Activated T-cell treated with anti-CD3 and anti-CD28 coated beads, Interleukin-2, amount 50 U/mL, for 4 hours (primary cell): ENCODE measurements around the gene PCARE. TPM values are rescaled to one million over a fixed set of nuclear protein-coding genes. Genes with fewer than 3 reads are reported as not detected.
A peak's percentile ranks its signal among the peaks of the same experiment; 100 is the strongest.

Experiments
- ATAC-seq, 2 donors: fragments of 200-7000 bp; cut with Tn5 transposase; one replicate each; pipeline ENCODE4 v1.10.0; 2021
- DNase-seq: peaks from one replicate; pipeline ENCODE4 v3.0.0-alpha.2; 2020
- H3K27me3 Mint-ChIP-seq: one replicate; pipeline ENCODE4 v1.8.0; 2021; ENCODE audit warnings: low read depth, mixed read lengths
- H3K36me3 Mint-ChIP-seq: one replicate; pipeline ENCODE4 v1.8.0; 2022; ENCODE audit warnings: mixed read lengths; ENCODE audit not compliant: insufficient read depth
- H3K4me1 Mint-ChIP-seq: one replicate; pipeline ENCODE4 v1.8.0; 2021; ENCODE audit warnings: low read depth, mixed read lengths
- H3K4me3 Mint-ChIP-seq: one replicate; pipeline ENCODE4 v1.8.0; 2021; ENCODE audit warnings: mild to moderate bottlenecking, moderate library complexity, mixed read lengths
- H3K9me3 Mint-ChIP-seq: one replicate; pipeline ENCODE4 v1.8.0; 2021; ENCODE audit warnings: mixed read lengths
- total RNA-seq, 3 donors: library from RNA; stranded (reverse); gene quantifications; one replicate each; pipeline ENCODE4 v1.2.1, GENCODE V29; 2021

PCARE gene
- total RNA-seq, 3 donors from 2014 or later: not detected

DNA sequence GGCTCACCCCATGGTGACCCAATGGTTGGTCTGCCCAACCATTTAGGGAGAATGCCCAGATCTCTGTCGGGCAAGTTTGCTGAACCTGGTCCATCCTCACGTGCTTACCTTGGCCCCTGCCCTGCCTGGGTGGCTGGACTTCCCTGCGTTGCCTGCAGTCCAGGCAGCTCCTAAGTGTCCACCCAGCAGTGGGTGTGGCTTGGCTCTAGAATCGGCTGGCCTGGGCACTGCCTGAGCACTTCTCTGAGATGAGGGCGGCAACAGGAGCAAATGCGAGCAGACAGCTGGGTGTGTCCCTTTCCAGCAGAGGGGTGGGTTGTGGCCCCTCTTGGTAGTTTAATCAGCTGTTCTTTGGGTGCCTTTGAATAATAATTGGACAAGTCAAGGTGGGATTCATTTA, 11.3 kb downstream of the PCARE start:
- no peak for ATAC-seq
- no peaks in the 10 kb centered on the region for H3K27me3 Mint-ChIP-seq
- H3K4me3 Mint-ChIP-seq: no peak overlapping the region
- no peaks in the 10 kb centered on the region for H3K36me3 Mint-ChIP-seq
- peaks cover 8% of the 10 kb centered on the region for H3K4me1 Mint-ChIP-seq
- no peaks in the 10 kb centered on the region for H3K9me3 Mint-ChIP-seq
- DNase-seq: no peak

DNA sequence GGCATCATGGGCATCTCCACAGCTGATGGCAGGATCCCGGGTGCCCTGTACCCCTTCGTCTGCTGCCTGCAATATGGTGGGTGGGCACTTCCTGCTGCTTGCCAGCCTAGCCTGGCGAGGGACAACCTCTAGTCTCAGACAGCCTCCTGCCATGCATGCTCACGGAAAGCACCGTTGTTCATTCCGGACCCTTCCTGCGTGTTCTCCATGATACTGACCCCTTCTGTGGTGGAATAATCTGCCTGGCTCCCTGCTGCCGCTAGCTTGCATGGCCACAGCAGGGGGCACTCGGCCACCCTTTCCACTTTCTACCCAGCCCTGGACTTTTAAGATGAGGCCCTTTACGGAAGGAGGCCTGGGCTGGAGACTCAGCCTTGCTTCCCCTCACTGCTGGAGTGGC, 12.0 kb downstream of the PCARE start:
- Mint-ChIP-seq H3K4me1 (peaks cover 8% of the 10 kb centered on the region), H3K4me3 (no peak overlapping the region), H3K27me3 (no peaks in the 10 kb centered on the region), H3K36me3 (no peaks in the 10 kb centered on the region), H3K9me3 (no peaks in the 10 kb centered on the region)
- ATAC-seq (no peak), DNase-seq (no peak)

DNA sequence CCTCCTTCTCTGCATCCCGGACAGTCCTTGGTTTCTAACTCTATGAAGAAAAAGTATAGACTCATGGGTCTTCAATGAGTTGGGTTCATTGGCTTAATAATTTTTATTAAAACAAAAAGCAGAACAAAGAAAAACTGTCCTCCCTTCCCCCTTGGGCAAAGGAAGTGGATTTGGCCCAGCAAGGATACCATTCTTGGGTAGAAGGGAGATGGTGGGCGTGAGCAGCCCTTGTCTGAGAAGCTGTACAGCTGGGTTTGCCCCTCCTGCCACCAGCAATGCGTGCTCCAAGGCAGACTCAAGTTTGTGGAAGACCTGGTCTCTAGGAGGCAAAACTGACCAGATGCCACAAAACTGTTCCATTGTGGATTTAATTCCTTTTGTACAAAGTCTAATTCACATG, 12.7 kb downstream of the PCARE start:
- Mint-ChIP-seq H3K4me1 (peaks cover 8% of the 10 kb centered on the region), H3K9me3 (no peaks in the 10 kb centered on the region), H3K27me3 (no peaks in the 10 kb centered on the region), H3K36me3 (no peaks in the 10 kb centered on the region), H3K4me3 (no peak overlapping the region)
- ATAC-seq (no peak), DNase-seq (no peak)

DNA sequence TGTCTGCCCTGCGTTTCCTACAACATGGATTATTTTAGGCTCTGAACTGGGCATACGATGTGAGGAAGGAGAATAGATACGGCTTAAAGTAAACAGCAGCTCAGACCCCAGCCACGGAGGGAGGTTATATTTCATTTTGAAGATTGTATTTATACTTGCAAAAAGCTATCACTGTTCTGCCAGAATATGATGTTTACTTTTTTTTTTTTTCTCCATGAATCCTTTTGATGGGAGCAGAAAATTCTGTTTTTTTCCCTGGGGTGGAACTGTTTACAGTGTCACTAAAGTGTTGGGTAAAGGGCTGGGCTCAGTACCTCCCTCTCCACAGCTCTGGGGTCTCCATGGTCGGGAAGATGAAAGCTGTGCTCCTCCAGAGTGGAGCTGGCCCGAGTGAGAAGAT, 13.1 kb downstream of the PCARE start:
- Mint-ChIP-seq H3K4me3 (no peak overlapping the region), H3K36me3 (no peaks in the 10 kb centered on the region), H3K4me1 (peaks cover 8% of the 10 kb centered on the region), H3K27me3 (no peaks in the 10 kb centered on the region), H3K9me3 (no peaks in the 10 kb centered on the region)
- no peak for DNase-seq
- no peak for ATAC-seq

DNA sequence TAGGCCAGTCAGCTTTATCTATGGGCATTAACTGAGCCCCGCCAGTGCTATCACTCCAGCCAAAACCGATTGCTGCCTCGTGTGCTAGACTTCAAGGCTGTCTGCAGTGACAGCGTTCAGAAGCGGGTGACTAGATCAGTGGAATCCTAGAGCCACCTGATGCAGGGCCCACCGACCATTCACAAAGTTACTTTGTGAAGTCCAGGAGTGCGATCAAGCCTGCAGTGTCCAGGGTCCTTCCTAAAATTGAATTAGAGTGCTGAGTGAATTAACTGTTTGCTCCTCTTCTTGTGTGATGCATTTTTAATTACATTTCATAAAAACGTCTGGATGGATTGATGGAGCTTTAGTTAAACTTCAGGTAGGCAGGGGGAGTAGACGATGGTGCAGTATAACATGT, 13.9 kb downstream of the PCARE start:
- Mint-ChIP-seq H3K36me3 (no peaks in the 10 kb centered on the region), H3K9me3 (no peaks in the 10 kb centered on the region), H3K4me1 (peaks cover 8% of the 10 kb centered on the region), H3K4me3 (no peak overlapping the region), H3K27me3 (no peaks in the 10 kb centered on the region)
- no peak for ATAC-seq
- DNase-seq: no peak

DNA sequence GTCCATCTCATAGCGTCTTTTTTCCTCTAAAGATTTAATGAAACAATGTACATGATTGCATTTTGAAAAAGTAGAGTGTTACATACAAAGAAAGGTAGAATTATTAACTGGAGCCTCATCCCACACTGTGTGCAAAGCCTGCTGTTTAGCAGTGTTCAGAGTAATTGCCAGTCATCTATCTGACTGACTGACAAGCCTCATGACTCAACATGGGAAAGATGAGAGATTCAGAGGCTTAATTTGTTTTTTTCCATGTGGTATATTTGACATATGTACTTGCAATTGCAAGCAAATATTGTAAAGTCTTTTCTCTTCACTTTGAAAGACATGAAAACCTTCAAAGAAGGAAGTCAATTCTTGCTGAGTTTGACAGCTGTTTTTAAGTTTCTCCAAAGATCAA, 14.7 kb downstream of the PCARE start:
- Mint-ChIP-seq H3K27me3 (no peaks in the 10 kb centered on the region), H3K36me3 (no peaks in the 10 kb centered on the region), H3K9me3 (no peaks in the 10 kb centered on the region), H3K4me3 (no peak overlapping the region), H3K4me1 (peaks cover 8% of the 10 kb centered on the region)
- DNase-seq (no peak), ATAC-seq (peak; percentile 76 to 84)

DNA sequence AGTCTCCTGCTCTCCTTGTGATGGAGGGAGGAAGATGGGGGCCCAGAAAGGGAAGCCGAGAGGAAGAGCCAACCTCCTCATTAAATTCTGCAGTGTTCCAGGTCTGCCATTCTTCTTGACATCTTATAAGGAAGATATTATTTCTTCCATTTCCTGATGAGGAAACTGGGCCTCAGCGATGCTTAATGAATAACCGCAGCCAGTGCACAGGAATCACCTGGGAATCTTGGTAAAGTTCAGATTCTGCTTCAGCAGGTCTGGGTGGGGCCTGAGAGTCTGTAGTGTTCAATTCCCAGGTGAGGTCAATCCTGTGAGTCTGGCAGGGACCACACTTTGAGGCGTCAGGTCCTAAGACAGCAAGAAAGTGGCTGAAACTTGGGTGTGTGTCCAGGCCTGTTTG, 17.3 kb downstream of the PCARE start:
- no peaks in the 10 kb centered on the region for H3K36me3 Mint-ChIP-seq
- H3K9me3 Mint-ChIP-seq: no peaks in the 10 kb centered on the region
- ATAC-seq (no peak), DNase-seq (no peak)
- H3K4me1 Mint-ChIP-seq: peaks cover 8% of the 10 kb centered on the region
- no peaks in the 10 kb centered on the region for H3K27me3 Mint-ChIP-seq
- no peak overlapping the region for H3K4me3 Mint-ChIP-seq

DNA sequence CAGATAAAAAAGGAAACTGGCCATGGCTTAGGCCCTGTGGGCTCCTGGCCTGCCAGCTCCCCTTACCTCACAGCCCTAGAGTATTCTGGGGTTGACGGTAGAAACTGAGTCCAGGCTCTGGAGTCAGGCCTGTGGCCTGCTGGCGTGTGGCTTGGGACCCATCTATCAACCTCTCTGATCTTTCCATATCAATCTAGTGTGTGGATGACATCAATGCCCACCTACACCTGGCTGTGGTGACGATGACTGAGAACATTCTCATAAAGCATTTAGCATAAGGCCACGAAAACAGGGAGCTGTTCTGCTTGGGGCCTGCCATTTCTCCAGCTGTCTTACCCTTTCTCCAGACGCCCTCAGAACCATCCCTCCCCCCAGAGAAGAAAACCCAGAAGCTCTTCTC, 17.9 kb downstream of the PCARE start:
- H3K36me3 Mint-ChIP-seq: no peaks in the 10 kb centered on the region
- no peak for ATAC-seq
- no peak overlapping the region for H3K4me3 Mint-ChIP-seq
- no peaks in the 10 kb centered on the region for H3K9me3 Mint-ChIP-seq
- no peak for DNase-seq
- H3K27me3 Mint-ChIP-seq: no peaks in the 10 kb centered on the region
- H3K4me1 Mint-ChIP-seq: peaks cover 8% of the 10 kb centered on the region

DNA sequence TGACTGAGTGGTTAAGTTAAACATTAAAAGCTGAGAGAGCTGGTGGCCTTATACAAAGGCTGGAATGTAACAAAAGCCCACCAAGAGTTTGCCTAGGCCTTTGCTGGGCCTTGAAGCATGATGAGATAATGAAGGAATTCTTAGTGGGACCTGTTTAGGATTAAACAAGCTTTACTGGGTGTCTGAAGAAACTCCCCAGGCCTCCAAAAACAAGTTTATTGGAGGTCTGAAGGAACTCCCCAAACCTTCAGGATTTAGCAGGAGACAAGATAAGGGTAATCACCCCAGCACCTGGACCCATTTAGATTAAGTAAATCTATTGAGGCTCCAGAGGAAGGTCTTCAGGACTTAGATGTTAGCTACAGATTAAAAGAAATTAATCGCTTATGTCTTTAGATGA, 18.7 kb downstream of the PCARE start:
- Mint-ChIP-seq H3K36me3 (no peaks in the 10 kb centered on the region), H3K9me3 (no peaks in the 10 kb centered on the region), H3K27me3 (no peaks in the 10 kb centered on the region), H3K4me3 (no peak overlapping the region), H3K4me1 (peaks cover 8% of the 10 kb centered on the region)
- ATAC-seq (no peak), DNase-seq (no peak)

DNA sequence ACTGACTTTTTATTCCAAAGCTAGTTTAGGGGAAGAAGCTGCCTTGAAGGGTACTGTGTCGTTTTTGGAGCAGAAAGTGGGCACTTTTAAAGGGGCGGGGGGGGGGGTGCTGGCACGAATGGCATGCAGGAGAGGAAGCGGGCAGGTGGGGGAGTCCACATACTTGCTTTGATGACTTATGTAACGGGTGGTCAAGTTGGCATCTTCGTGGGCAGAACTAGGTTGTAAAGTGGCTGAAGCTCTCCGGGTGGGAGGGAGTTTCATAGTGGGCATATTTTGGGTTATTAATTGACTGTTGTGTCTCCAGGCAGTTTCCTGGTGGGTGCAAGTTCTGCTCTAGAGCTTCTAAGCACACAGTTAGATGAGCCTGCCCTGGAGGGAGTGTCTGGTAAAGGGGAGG, 19.9 kb downstream of the PCARE start:
- Mint-ChIP-seq H3K27me3 (no peaks in the 10 kb centered on the region), H3K4me3 (no peak overlapping the region), H3K36me3 (no peaks in the 10 kb centered on the region), H3K4me1 (peaks cover 1% of the 10 kb centered on the region), H3K9me3 (no peaks in the 10 kb centered on the region)
- DNase-seq (no peak), ATAC-seq (no peak)

DNA sequence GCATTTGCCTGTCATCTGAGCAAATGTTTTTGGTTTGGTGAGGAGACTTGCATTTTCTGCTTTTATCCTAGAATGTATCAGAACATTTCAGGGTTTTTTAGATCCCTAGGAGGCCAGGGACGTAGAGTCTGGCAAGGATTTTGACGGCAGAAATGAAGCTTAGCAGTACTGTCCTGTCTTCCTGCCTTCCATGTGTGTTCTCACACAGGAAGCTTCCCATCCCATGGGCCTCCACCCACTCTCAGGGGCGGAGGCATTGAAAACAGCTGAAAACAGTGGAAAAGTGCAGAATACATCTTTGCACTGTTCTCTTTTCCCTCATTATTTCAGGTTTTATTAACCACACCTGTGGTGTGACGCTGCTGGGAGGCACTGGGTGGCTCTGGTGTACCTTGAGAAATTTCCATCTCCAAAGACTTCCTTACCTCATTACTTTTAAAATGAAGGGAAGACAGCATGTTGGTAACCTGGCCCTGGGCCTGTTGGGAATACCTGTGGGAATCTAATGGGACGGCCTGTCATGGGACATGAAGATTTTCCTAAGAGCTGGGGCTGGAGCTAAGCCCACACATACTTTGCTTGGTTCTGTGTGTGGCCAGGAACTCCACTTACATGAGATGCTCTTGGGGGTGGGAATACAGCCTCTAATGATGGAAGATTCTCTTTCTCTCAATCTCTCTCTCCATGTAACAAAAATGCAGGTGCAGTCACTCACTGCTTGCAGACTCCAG, 20.5 kb downstream of the PCARE start:
- DNase-seq: no peak
- no peaks in the 10 kb centered on the region for H3K27me3 Mint-ChIP-seq

DNA sequence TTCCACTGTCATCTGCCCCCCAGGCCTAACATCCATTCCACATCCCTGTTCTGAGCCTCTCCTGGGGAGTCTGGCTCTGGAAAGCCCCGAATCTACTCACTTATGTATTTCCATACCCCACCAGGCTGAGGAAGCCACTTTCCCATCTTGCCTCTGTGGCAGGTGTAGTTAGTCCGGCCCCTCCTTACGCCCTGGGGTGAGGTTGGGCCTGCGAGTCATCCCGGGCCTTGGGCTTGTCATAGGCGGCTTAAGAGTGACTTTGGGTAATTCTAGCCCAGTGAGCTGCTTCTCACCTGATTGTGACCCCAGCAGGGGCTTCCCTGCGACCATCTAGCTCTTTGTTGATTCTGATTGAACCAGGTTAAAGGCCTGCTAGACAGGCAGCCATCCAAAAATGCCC, 21.1 kb downstream of the PCARE start:
- DNase-seq (no peak), ATAC-seq (no peak)
- Mint-ChIP-seq H3K36me3 (peaks cover 2% of the 10 kb centered on the region), H3K4me3 (no peak overlapping the region), H3K9me3 (no peaks in the 10 kb centered on the region), H3K4me1 (no peaks in the 10 kb centered on the region), H3K27me3 (no peaks in the 10 kb centered on the region)

More for the DNA sequence above, 20.5 kb downstream of the PCARE start:
- no peak for ATAC-seq
- no peak overlapping the region for H3K4me3 Mint-ChIP-seq
- no peaks in the 10 kb centered on the region for H3K36me3 Mint-ChIP-seq
- H3K9me3 Mint-ChIP-seq: no peaks in the 10 kb centered on the region
- no peaks in the 10 kb centered on the region for H3K4me1 Mint-ChIP-seq

DNA sequence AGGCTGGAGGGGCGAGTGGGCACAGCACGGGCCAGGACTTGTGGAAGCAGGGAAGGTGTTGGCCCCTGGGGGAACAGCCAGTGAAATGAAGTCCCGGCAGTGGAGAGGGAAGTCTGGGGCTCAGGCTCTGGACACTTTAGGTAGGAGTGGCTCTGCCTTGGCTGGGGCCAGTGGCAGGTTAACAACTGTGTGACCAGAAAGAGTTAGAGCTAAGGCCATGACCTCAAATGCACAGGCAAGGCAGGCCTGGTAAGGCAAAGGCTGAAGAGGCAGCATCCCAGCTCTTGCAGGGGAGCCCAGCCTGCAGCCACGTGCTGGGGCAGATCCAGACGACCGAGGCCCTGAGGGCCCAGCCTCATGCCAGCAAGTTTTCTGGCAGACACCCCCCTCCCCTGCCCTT, 21.5 kb downstream of the PCARE start:
- H3K9me3 Mint-ChIP-seq: no peaks in the 10 kb centered on the region
- ATAC-seq (no peak), DNase-seq (no peak)
- H3K27me3 Mint-ChIP-seq: no peaks in the 10 kb centered on the region
- no peak overlapping the region for H3K4me3 Mint-ChIP-seq
- H3K36me3 Mint-ChIP-seq: peaks cover 2% of the 10 kb centered on the region
- H3K4me1 Mint-ChIP-seq: no peaks in the 10 kb centered on the region

DNA sequence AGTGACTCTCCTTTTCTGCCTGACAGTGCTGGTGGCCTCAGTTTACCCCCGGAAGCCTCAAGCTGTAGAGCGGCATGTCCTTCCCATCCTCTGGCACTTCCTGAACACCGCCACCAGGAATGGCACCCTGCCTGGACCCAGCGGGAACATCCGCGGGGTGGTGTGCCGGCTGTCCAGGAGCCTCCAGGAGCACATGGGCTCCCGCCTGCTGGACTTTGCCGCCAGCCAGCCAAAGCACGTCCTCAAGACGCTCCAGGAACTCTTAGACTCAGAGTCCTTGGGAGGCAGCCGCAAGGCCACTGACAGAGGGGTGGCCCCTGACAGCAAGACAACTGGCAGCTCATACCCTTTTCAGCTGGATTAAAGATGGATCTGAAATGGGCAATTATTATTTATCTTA, 22.6 kb downstream of the PCARE start:
- Mint-ChIP-seq H3K9me3 (no peaks in the 10 kb centered on the region), H3K27me3 (no peaks in the 10 kb centered on the region), H3K36me3 (peaks cover 4% of the 10 kb centered on the region), H3K4me3 (no peak overlapping the region), H3K4me1 (no peaks in the 10 kb centered on the region)
- DNase-seq (no peak), ATAC-seq (no peak)

DNA sequence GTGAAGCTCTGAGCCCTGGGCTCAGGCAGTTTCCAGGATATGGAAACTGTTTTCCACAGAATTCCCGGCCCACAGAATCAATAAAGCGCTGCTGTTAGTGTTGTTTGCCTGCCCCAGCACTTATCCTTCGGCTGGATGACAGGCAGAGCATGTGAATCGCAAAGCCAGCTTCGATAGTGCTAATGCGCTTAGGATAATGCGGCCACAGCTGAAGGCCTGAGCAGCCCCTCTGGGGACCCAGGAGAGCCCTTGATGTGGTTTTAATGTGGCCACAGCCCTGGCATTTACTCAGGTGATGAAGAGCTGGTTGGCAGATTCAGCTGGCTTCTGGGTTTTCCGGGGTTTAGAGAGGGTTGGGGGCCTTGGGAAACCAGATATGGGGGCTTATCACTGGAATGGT, 23.7 kb downstream of the PCARE start:
- no peaks in the 10 kb centered on the region for H3K27me3 Mint-ChIP-seq
- H3K9me3 Mint-ChIP-seq: no peaks in the 10 kb centered on the region
- no peak for ATAC-seq
- no peak for DNase-seq
- H3K4me3 Mint-ChIP-seq: no peak overlapping the region
- peaks cover 4% of the 10 kb centered on the region for H3K36me3 Mint-ChIP-seq
- H3K4me1 Mint-ChIP-seq: no peaks in the 10 kb centered on the region
